PC-3 (cell line): ENCODE data around the gene NAV2. TPM values are rescaled to one million over a fixed set of nuclear protein-coding genes. Genes with fewer than 3 reads are reported as not detected.

ENCODE experiments used
- ATAC-seq: fragments of 200-7000 bp; cut with Tn5 transposase; 2 replicates; pipeline ENCODE4 v1.9.1; 2020; ENCODE audit warnings: mild to moderate bottlenecking, moderate library complexity
- BruUV-seq: library from RNA; stranded (reverse); fragments of 400-500 nt; replicated peaks from 2 replicates; lab custom pipeline; 2021; lab: Mats Ljungman, UMichigan
- CTCF ChIA-PET: fragments of 300-600 bp; sonication (Branson Sonifier 250); formaldehyde crosslinking; loops from one replicate; lab custom pipeline; 2022; ENCODE audit warnings: antibody characterized with exemption; lab: Charles Lee
- POLR2A ChIA-PET: fragments of 300-600 bp; sonication (Branson Sonifier 250); formaldehyde crosslinking; loops from one replicate; lab custom pipeline; 2022; ENCODE audit warnings: antibody characterized with exemption; ENCODE audit not compliant: unreplicated experiment; lab: Charles Lee
- DNase-seq: peaks from one replicate; pipeline ENCODE4 v3.0.0-alpha.2; 2015
- H2AFZ ChIP-seq: fragments of 300-600 bp; sonication (generic); 2 replicates; pipeline ENCODE4 v1.6.0; 2016; ENCODE audit warnings: antibody characterized with exemption, low read length
- H3F3A ChIP-seq: fragments of 300-600 bp; sonication (generic); one replicate; pipeline ENCODE4 v1.6.0; 2017; ENCODE audit warnings: antibody characterized with exemption, low read length, control low read depth, mild to moderate bottlenecking; ENCODE audit not compliant: unreplicated experiment
- H3K27ac ChIP-seq: fragments of 300-600 bp; sonication (generic); 2 replicates; pipeline ENCODE4 v1.5.1; 2016; ENCODE audit warnings: mild to moderate bottlenecking, low read length
- H3K27me3 ChIP-seq: fragments of 300-600 bp; sonication (generic); 2 replicates; pipeline ENCODE4 v1.6.1; 2016; ENCODE audit warnings: low read length, mixed read lengths
- H3K36me3 ChIP-seq: fragments of 300-600 bp; sonication (generic); 2 replicates; pipeline ENCODE4 v1.6.1; 2016; ENCODE audit warnings: low read depth, mixed run types, low read length, mixed read lengths
- H3K4me1 ChIP-seq: fragments of 300-600 bp; sonication (generic); 2 replicates; pipeline ENCODE4 v1.5.1; 2016; ENCODE audit warnings: low read length; ENCODE audit not compliant: insufficient read depth
- H3K4me2 ChIP-seq: fragments of 300-600 bp; sonication (generic); 2 replicates; pipeline ENCODE4 v1.6.0; 2016; ENCODE audit warnings: low read length
- H3K4me3 ChIP-seq: fragments of 300-600 bp; sonication (generic); 2 replicates; pipeline ENCODE4 v1.5.1; 2016; ENCODE audit warnings: mild to moderate bottlenecking, low read length, mixed read lengths
- H3K79me2 ChIP-seq: fragments of 300-600 bp; sonication (generic); 2 replicates; pipeline ENCODE4 v1.6.1; 2017; ENCODE audit warnings: low read length, mixed read lengths
- H3K9ac ChIP-seq: fragments of 300-600 bp; sonication (generic); 2 replicates; pipeline ENCODE4 v1.6.0; 2016; ENCODE audit warnings: mild to moderate bottlenecking, low read length
- H3K9me2 ChIP-seq: fragments of 300-600 bp; sonication (generic); replicated peaks from 2 replicates; pipeline ENCODE4 v1.6.1; 2016; ENCODE audit warnings: mixed run types, low read length, mixed read lengths
- H3K9me3 ChIP-seq: fragments of 300-600 bp; sonication (generic); 2 replicates; pipeline ENCODE4 v1.6.1; 2016; ENCODE audit warnings: low read length, mixed read lengths
- H4K20me1 ChIP-seq: fragments of 300-600 bp; sonication (generic); 2 replicates; pipeline ENCODE4 v1.6.1; 2016; ENCODE audit warnings: low read length, mixed read lengths
- CTCF ChIP-seq: fragments of 300-600 bp; sonication (generic); conservative IDR thresholded peaks from 2 replicates; pipeline ENCODE4 v1.5.1; 2017; ENCODE audit warnings: antibody characterized with exemption, low read depth, mild to moderate bottlenecking, low read length
- EZH2 ChIP-seq: fragments of 300-600 bp; sonication (generic); IDR thresholded peaks from one replicate; pipeline ENCODE4 v1.6.1; 2017; ENCODE audit warnings: antibody characterized with exemption, mild to moderate bottlenecking, low read length; ENCODE audit not compliant: unreplicated experiment
- EZH2phosphoT487 ChIP-seq: fragments of 300-600 bp; sonication (generic); IDR thresholded peaks from 2 replicates; pipeline ENCODE4 v1.6.1; 2018; ENCODE audit warnings: mild to moderate bottlenecking, antibody characterized with exemption, low read length, borderline replicate concordance
- intact Hi-C: fragments of 100-400 bp; cut with micrococcal nuclease; formaldehyde crosslinking; loops from 2 replicates; pipeline ENCODE4 v1.9.0; 2023
- total RNA-seq: library from RNA; depleted of rRNA; stranded (reverse); fragments of >200 nt; gene quantifications from 2 replicates; pipeline ENCODE4 v1.2.3, GENCODE V29; 2014

Gene NAV2
- total RNA-seq, 1 experiment from 2014 or later = 10.4 TPM

GRCh38 chr11:19963697-19964387, 251.2 kb downstream of the NAV2 start:
- no peak for ATAC-seq
- no peak for DNase-seq
- H3K4me3 ChIP-seq = no peak overlapping the region
- POLR2A ChIA-PET = no interaction called here
- no peak overlapping the region for H2AFZ ChIP-seq
- H3K4me1 ChIP-seq = peaks cover 4% of the 10 kb centered on the region; the same call in 1 of the 2 replicates
- intact Hi-C loops = no loop called here
- TF ChIP-seq EZH2phosphoT487 = no peak
- no peak for TF ChIP-seq EZH2
- TF ChIP-seq CTCF = no peak
- no peaks in the 10 kb centered on the region for H3K27me3 ChIP-seq
- CTCF ChIA-PET = interaction anchor here (0.7 kb wide), 2 partner anchors 28 to 172 kb away, joined by 4 to 7 read pairs; no protein-coding TSS in a partner anchor
- no peaks in the 10 kb centered on the region for H3K9me2 ChIP-seq
- H3K9ac ChIP-seq = no peak overlapping the region
- no peak overlapping the region for H3K4me2 ChIP-seq
- H3K9me3 ChIP-seq = no peaks in the 10 kb centered on the region
- no peaks in the 10 kb centered on the region for H3K36me3 ChIP-seq
- H3K79me2 ChIP-seq = no peaks in the 10 kb centered on the region
- H3K27ac ChIP-seq = no peak overlapping the region
- BruUV-seq = no TSS peak
- no peaks in the 10 kb centered on the region for H4K20me1 ChIP-seq
- H3F3A ChIP-seq = no peaks in the 10 kb centered on the region

- no TSS peak for BruUV-seq
Measured at GRCh38 chr11:19966441-19966840, 253.8 kb downstream of the NAV2 start.

More at GRCh38 chr11:19966441-19966840, 253.8 kb downstream of the NAV2 start:
- H3K4me2 ChIP-seq = no peak overlapping the region
- ATAC-seq = no peak
- peaks cover 4% of the 10 kb centered on the region; the same call in 1 of the 2 replicates for H3K4me1 ChIP-seq
- DNase-seq = no peak
- intact Hi-C loops = no loop called here
- no peak overlapping the region for H3K9ac ChIP-seq
- POLR2A ChIA-PET = no interaction called here
- H2AFZ ChIP-seq = no peak overlapping the region
- no peaks in the 10 kb centered on the region for H3K36me3 ChIP-seq
- no peaks in the 10 kb centered on the region for H3K9me2 ChIP-seq
- H3K27ac ChIP-seq = no peak overlapping the region
- no peaks in the 10 kb centered on the region for H3K27me3 ChIP-seq
- H3F3A ChIP-seq = no peaks in the 10 kb centered on the region
- TF ChIP-seq EZH2phosphoT487 (no peak), CTCF (no peak), EZH2 (no peak)
- no peaks in the 10 kb centered on the region for H4K20me1 ChIP-seq
- H3K9me3 ChIP-seq = no peaks in the 10 kb centered on the region
- CTCF ChIA-PET = no interaction called here
- H3K4me3 ChIP-seq = no peak overlapping the region
- no peaks in the 10 kb centered on the region for H3K79me2 ChIP-seq
